Cardiac fibroblast (primary cell): ENCODE results near the gene TRIP4.
A peak's percentile ranks its signal among the peaks of the same experiment; 100 is the strongest.

Experiments
- DNase-seq, 2 donors: peaks; one replicate each; pipeline versions ENCODE4 v3.0.0 to v3.0.0-alpha.2; 2010; ENCODE audit warnings: low read depth in 2 of 2
- H3K4me3 ChIP-seq, 2 donors: replicated peaks in 1 of 2; 1 replicate in 1 of 2; 2 replicates in 1 of 2; pipeline ENCODE4 v1.5.1; 2011; ENCODE audit warnings: low read depth in 2 of 2, low read length in 2 of 2, mild to moderate bottlenecking in 2 of 2, moderate library complexity in 1 of 2
- CTCF ChIP-seq: IDR thresholded peaks from one replicate; pipeline ENCODE4 v1.5.1; 2011; ENCODE audit warnings: low read depth, mild to moderate bottlenecking, low read length, inconsistent platforms

The TRIP4 gene

GRCh38 chr15:64400583-64400982 lies 12.9 kb downstream of the TRIP4 start:
- no peak overlapping the region for H3K4me3 ChIP-seq
- no peak for TF ChIP-seq CTCF
- DNase-seq: no peak

GRCh38 chr15:64412216-64412615 lies 24.6 kb downstream of the TRIP4 start:
- no peak for TF ChIP-seq CTCF
- no peak overlapping the region for H3K4me3 ChIP-seq
- no peak for DNase-seq

GRCh38 chr15:64422697-64423096 lies 35.1 kb downstream of the TRIP4 start:
- TF ChIP-seq CTCF: no peak
- H3K4me3 ChIP-seq: no peak overlapping the region
- DNase-seq: no peak

GRCh38 chr15:64423970-64424369 lies 36.3 kb downstream of the TRIP4 start:
- no peak for TF ChIP-seq CTCF
- no peak for DNase-seq
- no peak overlapping the region for H3K4me3 ChIP-seq

- no peak for TF ChIP-seq CTCF
- DNase-seq: no peak
- no peak overlapping the region for H3K4me3 ChIP-seq
These were observed 37.6 kb downstream of the TRIP4 start for GRCh38 chr15:64425221-64425620.

- DNase-seq: peak; percentile 53 to 79
- no peak overlapping the region for H3K4me3 ChIP-seq
- no peak for TF ChIP-seq CTCF
These were observed 39.3 kb downstream of the TRIP4 start for GRCh38 chr15:64426845-64427465.

- DNase-seq: no peak
- no peak for TF ChIP-seq CTCF
- H3K4me3 ChIP-seq: no peak overlapping the region
These were observed 41.8 kb downstream of the TRIP4 start for GRCh38 chr15:64429448-64429847.
